Activated CD4-positive, alpha-beta T cell treated with anti-CD3 and anti-CD28 coated beads for 36 hours (primary cell): Measurements from ENCODE around the gene RANBP3. TPM values are rescaled to one million over a fixed set of nuclear protein-coding genes. Genes with fewer than 3 reads are reported as not detected.
A peak's percentile ranks its signal among the peaks of the same experiment; 100 is the strongest.

Experiments
- ATAC-seq: fragments of 200-7000 bp; cut with Tn5 transposase; one replicate; pipeline ENCODE4 v1.10.0; 2021; ENCODE audit warnings: mild to moderate bottlenecking, moderate library complexity
- CTCF ChIA-PET: fragments of 350-600 bp; sonication (Branson Sonifier 250); formaldehyde crosslinking; loops from one replicate; lab custom pipeline; 2021; ENCODE audit warnings: antibody characterized with exemption; lab: Charles Lee
- POLR2A ChIA-PET: fragments of 350-600 bp; sonication (Branson Sonifier 250); formaldehyde crosslinking; loops from one replicate; lab custom pipeline; 2021; ENCODE audit warnings: antibody characterized with exemption, inconsistent platforms; lab: Charles Lee
- DNase-seq: peaks from one replicate; pipeline ENCODE4 v3.0.0-alpha.2; 2020
- H3K27ac Mint-ChIP-seq: one replicate; pipeline ENCODE4 v1.8.0; 2021; ENCODE audit warnings: mixed read lengths
- H3K27me3 Mint-ChIP-seq: one replicate; pipeline ENCODE4 v1.8.0; 2021; ENCODE audit warnings: mixed read lengths
- H3K36me3 Mint-ChIP-seq: one replicate; pipeline ENCODE4 v1.8.0; 2021; ENCODE audit warnings: low read depth, mixed read lengths
- H3K4me1 Mint-ChIP-seq: one replicate; pipeline ENCODE4 v1.8.0; 2021; ENCODE audit warnings: mixed read lengths
- H3K4me3 Mint-ChIP-seq: one replicate; pipeline ENCODE4 v1.8.0; 2021; ENCODE audit warnings: mild to moderate bottlenecking, moderate library complexity, mixed read lengths
- H3K9me3 Mint-ChIP-seq: one replicate; pipeline ENCODE4 v1.8.0; 2021; ENCODE audit warnings: low read depth, mixed read lengths
- intact Hi-C, 2 experiments: fragments of 100-400 bp; cut with DNase I in 1 of 2; cut with micrococcal nuclease in 1 of 2; formaldehyde crosslinking; loops; one replicate each; pipeline versions ENCODE4 v1.14.2 to v1.15.1; 2022 to 2024; cut with DNase I, micrococcal nuclease
- total RNA-seq, 2 experiments: library from RNA; stranded (reverse); gene quantifications; one replicate each; pipeline ENCODE4 v1.2.3, GENCODE V29; 2021

Gene RANBP3
- total RNA-seq, 2 experiments from 2014 or later = 85.5 to 103 TPM

DNA sequence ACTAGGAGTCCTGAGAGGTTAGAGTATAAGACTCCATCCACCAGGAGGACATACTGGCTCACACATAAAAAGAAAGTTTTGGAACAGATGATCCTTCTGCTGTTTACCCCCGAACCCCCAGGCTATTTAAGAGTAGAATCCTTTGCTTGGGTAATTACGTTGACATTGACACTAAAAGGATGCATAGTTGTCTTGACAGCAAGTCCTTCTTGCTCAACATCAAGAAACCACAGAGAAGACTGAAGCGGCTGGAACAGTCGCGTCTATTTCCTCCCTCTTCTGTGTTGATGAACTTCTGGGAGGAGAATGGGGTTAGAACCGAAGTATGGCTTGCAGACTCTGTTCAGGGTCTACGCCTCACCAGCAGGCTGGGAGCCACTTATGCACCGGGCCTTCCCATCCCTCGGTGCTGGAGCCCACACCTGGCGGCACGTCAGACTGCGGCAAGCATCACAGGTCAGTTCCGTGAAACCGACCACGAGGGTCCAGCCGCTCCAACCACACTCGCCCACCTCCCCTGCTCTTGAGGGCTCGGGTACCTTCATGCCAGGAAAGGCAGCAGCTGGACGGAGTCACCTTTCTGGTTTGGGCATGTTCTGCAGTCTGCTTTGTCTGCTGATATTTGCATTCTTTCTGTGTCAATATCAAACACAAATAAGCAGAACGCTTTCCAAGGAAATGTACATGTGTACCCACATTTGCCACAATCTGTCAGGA is 42.4 kb upstream of the RANBP3 start:
- ATAC-seq = no peak
- CTCF ChIA-PET = interaction anchor here (1.5 kb wide), 1 partner anchor 106 kb away, joined by 3 read pairs; no protein-coding TSS in a partner anchor
- intact Hi-C loops = loop anchor here in 1 of 2 experiments (5.0 kb wide), 1 partner anchor 53 kb away; no protein-coding TSS in a partner anchor
- H3K36me3 Mint-ChIP-seq = no peaks in the 10 kb centered on the region
- no peaks in the 10 kb centered on the region for H3K9me3 Mint-ChIP-seq
- H3K4me1 Mint-ChIP-seq = no peaks in the 10 kb centered on the region
- H3K27me3 Mint-ChIP-seq = peaks cover 2% of the 10 kb centered on the region
- no peak overlapping the region for H3K27ac Mint-ChIP-seq
- no peak for DNase-seq
- POLR2A ChIA-PET = no interaction called here
- H3K4me3 Mint-ChIP-seq = no peak overlapping the region

DNA sequence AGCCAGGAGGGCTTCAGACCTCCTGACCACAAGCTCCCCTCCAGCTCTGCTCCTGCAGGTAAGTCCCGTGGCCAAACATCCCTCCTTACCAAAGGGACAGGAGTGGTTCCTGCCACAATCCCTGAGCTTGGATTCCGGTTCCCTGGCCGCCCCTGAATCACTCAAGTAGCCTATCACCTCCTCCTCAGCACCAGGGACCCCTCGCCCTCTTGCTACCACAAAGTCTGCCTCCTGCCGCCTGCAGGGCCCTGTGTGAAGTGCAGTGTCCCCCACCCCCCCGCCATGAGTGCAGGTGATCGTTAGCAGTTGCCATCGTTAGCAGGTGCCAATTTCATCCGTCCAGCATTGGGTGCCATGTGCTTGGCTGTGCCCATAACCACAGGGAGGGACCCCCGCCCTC is 40.8 kb upstream of the RANBP3 start:
- Mint-ChIP-seq H3K36me3 (no peaks in the 10 kb centered on the region), H3K4me3 (no peak overlapping the region), H3K27me3 (peaks cover 2% of the 10 kb centered on the region), H3K9me3 (no peaks in the 10 kb centered on the region), H3K4me1 (no peaks in the 10 kb centered on the region), H3K27ac (no peak overlapping the region)
- ATAC-seq (no peak), DNase-seq (peak; percentile 49)
- CTCF ChIA-PET = interaction anchor here (0.5 to 1.1 kb wide), 4 partner anchors 10 to 215 kb away, joined by 3 to 6 read pairs (median 3); no protein-coding TSS in a partner anchor
- intact Hi-C loops = loop anchor here in 1 of 2 experiments (2.0 kb wide), 1 partner anchor 32 kb away; no protein-coding TSS in a partner anchor
- POLR2A ChIA-PET = no interaction called here

DNA sequence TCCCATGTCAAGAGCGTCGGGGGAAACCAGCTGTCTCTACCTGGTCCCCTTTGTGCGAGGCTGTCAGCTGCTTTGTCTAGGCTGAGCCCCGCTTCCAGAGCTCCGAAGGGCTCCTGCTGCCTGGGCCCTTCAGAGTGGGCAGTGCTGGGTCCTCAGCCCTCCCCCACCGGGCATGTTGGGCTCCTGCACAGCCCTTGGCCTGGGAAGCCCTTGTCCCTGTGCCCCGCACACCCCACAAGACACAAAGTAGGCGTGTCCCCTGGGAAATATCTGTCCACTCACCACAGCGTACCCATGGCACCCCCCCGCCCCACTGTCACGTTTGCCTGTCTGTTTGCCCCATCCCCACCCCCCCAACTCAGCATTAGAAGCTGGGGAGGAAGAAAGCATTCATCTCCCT is 39.6 kb upstream of the RANBP3 start:
- Mint-ChIP-seq H3K36me3 (no peaks in the 10 kb centered on the region), H3K4me1 (no peaks in the 10 kb centered on the region), H3K9me3 (no peaks in the 10 kb centered on the region), H3K4me3 (no peak overlapping the region), H3K27ac (no peak overlapping the region), H3K27me3 (peaks cover 2% of the 10 kb centered on the region)
- ChIA-PET CTCF (interaction anchor here (0.8 kb wide), 1 partner anchor 213 kb away, joined by 3 read pairs; the partner anchor contains the start of gene NRTN), POLR2A (no interaction called here)
- ATAC-seq (no peak), DNase-seq (no peak)
- intact Hi-C loops = no loop called here

DNA sequence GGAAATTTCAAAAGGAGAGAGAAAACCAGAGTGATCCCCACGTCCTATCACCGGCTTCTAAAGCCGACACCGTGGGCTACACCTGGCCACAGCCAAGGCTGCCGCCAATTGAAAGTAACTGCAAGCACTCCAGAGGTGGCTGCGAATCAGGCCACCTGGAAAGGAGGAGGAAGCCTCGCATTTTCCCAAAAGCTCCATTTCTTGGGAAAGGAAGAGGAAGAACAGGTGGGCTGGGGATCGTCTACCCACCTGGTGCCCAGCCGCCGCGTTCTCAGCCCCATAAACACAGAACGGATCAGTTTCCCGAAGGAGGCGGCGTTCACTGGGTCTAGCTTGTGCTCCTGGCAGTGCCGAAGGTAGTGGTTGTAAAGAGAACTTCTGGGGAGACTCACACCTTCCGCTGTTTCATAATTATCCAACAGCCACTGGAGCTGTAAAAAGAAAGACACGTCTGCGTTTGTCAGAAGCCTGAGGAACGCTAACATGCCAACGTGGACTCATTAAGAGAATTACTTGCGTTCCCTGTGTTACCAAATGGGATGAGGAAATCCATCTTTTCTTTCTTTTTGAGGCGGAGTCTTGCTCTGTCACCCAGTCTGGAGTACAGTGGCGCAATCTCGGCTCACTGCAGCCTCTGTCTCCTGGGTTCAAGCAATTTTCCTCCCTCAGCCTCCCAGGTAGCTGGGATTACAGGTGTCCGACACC is 38.1 kb upstream of the RANBP3 start:
- CTCF ChIA-PET = interaction anchor here (0.5 to 0.9 kb wide), 5 partner anchors 14 to 474 kb away, joined by 3 read pairs; no protein-coding TSS in a partner anchor
- H3K4me3 Mint-ChIP-seq = no peak overlapping the region
- ATAC-seq (no peak), DNase-seq (no peak)
- intact Hi-C loops = no loop called here
- POLR2A ChIA-PET = no interaction called here
- H3K27ac Mint-ChIP-seq = no peak overlapping the region
- no peaks in the 10 kb centered on the region for H3K27me3 Mint-ChIP-seq
- H3K4me1 Mint-ChIP-seq = no peaks in the 10 kb centered on the region
- no peaks in the 10 kb centered on the region for H3K36me3 Mint-ChIP-seq
- H3K9me3 Mint-ChIP-seq = no peaks in the 10 kb centered on the region

DNA sequence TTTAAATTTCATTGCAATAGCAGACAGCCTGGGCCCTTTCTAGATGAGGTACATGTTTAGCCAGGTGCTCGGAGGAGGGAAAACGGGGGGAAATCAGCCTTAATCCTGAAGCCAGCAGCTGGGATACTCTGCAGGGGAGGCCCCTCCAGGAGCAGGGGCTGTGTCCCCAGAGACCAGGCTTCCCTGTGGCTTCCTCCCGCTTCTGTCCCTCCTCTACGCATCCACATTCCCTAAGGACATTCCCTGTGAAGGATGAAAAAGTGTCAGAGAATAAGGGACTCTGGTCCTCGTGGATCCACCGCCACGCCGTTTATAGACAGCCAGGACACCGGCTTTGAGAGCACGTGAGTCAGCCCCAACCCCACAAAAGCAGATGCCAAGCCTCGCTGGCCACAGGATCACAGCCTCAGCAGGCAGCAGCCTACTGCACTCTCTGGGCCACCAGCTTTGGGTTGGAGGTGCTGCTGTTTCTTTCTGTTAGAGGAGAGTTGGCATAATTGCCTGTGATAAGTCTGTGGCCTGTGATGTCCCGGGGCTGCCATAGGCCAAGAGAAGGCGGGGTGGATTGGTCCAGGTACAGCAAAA is 36.7 kb upstream of the RANBP3 start:
- POLR2A ChIA-PET = no interaction called here
- no peaks in the 10 kb centered on the region for H3K36me3 Mint-ChIP-seq
- no peak overlapping the region for H3K4me3 Mint-ChIP-seq
- intact Hi-C loops = no loop called here
- H3K27me3 Mint-ChIP-seq = no peaks in the 10 kb centered on the region
- ATAC-seq (no peak), DNase-seq (no peak)
- no peaks in the 10 kb centered on the region for H3K9me3 Mint-ChIP-seq
- no peak overlapping the region for H3K27ac Mint-ChIP-seq
- CTCF ChIA-PET = interaction anchor here (0.9 to 2.0 kb wide), 2 partner anchors 8 to 32 kb away, joined by 3 to 13 read pairs; no protein-coding TSS in a partner anchor
- no peaks in the 10 kb centered on the region for H3K4me1 Mint-ChIP-seq

DNA sequence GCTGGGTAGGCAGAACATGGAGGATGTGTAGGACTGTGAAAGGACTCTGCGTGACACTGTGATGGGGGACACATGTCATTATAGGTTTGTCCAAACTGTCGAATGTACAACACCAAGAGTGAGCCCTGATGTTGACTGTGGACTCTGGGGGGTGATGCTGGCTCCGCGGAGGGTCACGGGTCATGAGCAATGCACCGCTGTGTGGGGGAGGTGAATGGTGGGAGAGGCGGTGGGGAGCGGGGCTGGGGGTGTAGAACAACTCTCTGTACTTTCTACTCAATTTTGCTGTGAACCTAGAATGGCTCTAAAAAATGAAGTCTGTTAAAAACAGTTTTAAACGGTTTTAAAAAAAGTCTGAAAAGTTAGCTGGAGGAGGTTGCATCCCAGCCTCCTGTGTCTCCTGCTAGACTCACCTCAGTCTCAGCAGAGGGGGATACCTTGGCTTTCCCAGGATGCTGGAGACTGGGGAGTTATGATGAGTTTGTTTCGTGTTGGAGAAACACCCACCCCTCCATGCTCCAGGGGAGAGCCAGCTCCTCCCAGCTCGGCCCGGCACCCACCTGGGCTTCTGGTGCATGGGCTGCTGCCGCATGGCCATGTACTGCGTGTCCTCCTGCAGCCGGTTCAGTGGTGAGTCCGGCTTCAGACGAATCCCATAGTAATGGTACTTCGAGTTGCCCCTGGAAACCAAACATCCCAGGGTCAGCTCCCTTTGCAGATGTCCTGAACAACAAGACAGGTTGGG is 34.7 kb upstream of the RANBP3 start:
- Mint-ChIP-seq H3K36me3 (no peaks in the 10 kb centered on the region), H3K4me3 (no peak overlapping the region), H3K27me3 (no peaks in the 10 kb centered on the region), H3K27ac (no peak overlapping the region), H3K4me1 (no peaks in the 10 kb centered on the region), H3K9me3 (no peaks in the 10 kb centered on the region)
- intact Hi-C loops = no loop called here
- DNase-seq (no peak), ATAC-seq (no peak)
- CTCF ChIA-PET = interaction anchor here (0.6 to 2.0 kb wide), 4 partner anchors 10 to 75 kb away, joined by 3 to 13 read pairs (median 4); no protein-coding TSS in a partner anchor
- POLR2A ChIA-PET = interaction anchor here (0.7 kb wide), 1 partner anchor 1168 kb away, joined by 5 read pairs; no protein-coding TSS in a partner anchor

DNA sequence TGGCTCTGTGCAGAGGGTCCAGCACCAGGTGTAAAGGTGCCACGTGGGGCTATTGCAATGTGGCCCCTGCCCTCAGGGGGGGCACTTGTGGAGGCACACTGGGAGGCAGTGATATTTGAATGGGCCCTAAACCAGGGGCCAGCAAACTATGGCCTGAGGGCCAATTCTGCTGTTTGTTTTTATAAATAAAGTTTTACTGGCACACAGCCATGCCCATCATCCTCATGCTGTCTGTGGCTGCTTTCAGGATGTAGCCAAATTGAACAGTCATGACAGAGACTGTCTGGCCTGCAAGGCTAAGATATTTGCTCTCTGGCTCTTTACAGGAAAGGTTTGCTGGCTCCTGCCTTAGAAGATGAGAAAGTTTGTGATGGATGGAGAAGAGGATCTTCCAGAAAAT is 33.9 kb upstream of the RANBP3 start:
- ChIA-PET POLR2A (no interaction called here), CTCF (interaction anchor here (0.6 to 0.8 kb wide), 2 partner anchors 11 to 61 kb away, joined by 3 to 4 read pairs; no protein-coding TSS in a partner anchor)
- no peaks in the 10 kb centered on the region for H3K36me3 Mint-ChIP-seq
- intact Hi-C loops = no loop called here
- H3K4me3 Mint-ChIP-seq = no peak overlapping the region
- DNase-seq (no peak), ATAC-seq (no peak)
- H3K27me3 Mint-ChIP-seq = no peaks in the 10 kb centered on the region
- no peaks in the 10 kb centered on the region for H3K9me3 Mint-ChIP-seq
- no peaks in the 10 kb centered on the region for H3K4me1 Mint-ChIP-seq
- no peak overlapping the region for H3K27ac Mint-ChIP-seq

DNA sequence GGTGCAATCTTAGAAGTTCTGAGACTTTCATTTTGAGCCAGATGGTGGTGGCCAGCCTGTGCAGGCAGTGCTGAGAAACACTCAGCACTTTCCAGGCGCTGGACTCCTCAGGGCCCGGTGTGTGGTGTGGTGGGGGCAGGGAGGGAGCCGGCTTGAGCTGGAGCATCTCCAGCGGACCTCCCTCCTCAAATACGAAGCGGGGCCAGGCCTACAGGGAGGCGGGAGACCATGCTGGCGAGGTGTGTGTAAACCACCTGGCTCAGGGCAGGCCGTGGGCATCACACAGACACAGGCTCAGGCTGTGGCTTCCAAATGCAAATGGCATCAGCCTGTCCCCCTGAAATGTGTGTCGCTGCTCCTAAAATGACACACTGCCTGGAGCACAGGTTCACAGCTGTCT is 33.3 kb upstream of the RANBP3 start:
- Mint-ChIP-seq H3K4me3 (no peak overlapping the region), H3K27me3 (no peaks in the 10 kb centered on the region), H3K27ac (no peak overlapping the region), H3K4me1 (no peaks in the 10 kb centered on the region), H3K36me3 (no peaks in the 10 kb centered on the region), H3K9me3 (no peaks in the 10 kb centered on the region)
- intact Hi-C loops = no loop called here
- POLR2A ChIA-PET = interaction anchor here (0.7 kb wide), 1 partner anchor 85 kb away, joined by 3 read pairs; no protein-coding TSS in a partner anchor
- no peak for ATAC-seq
- no peak for DNase-seq
- CTCF ChIA-PET = no interaction called here

DNA sequence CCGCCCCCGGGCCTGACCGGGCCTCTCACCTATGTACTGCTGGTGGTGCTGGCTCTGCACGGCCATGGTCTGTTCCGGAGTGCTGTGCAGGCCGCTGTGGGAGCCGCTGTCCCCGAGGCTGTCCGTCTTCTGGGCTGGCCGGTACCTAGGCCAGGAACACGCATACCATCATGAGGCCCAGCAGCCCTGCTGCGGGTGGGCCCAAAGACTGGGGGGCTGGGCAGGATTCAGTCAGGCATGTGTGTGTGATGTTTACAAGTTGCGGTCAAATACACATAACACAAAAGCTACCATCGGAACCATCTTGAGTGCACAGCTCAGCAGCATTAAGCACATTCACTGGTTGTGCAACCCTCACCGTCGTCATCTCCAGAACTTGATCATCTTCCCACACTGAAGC is 32.2 kb upstream of the RANBP3 start:
- POLR2A ChIA-PET = no interaction called here
- Mint-ChIP-seq H3K27ac (no peak overlapping the region), H3K27me3 (no peaks in the 10 kb centered on the region), H3K4me1 (no peaks in the 10 kb centered on the region), H3K36me3 (no peaks in the 10 kb centered on the region), H3K9me3 (no peaks in the 10 kb centered on the region), H3K4me3 (no peak overlapping the region)
- CTCF ChIA-PET = interaction anchor here (0.9 kb wide), 1 partner anchor 23 kb away, joined by 3 read pairs; no protein-coding TSS in a partner anchor
- no peak for DNase-seq
- no peak for ATAC-seq
- intact Hi-C loops = no loop called here

DNA sequence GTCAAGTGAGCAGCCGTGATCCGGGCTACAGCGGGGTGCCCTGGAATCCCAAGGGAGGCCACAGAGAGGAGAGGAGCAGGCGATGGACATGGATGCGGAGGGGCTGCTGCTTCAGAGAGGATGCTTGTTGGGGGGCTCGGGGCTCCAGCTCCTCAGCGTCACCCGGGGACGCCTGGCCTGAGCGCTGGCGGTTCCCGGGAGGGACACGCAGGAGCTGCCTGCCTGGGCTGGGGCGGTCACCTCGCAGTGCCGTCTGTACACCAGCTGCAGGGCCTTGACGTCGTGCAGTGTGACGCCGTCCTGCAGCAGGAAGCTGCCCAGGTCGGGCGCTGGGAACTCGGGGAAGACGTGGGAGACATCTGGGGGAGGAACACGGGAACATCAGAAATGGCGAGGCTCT is 29.9 kb upstream of the RANBP3 start:
- H3K36me3 Mint-ChIP-seq = no peaks in the 10 kb centered on the region
- H3K27me3 Mint-ChIP-seq = no peaks in the 10 kb centered on the region
- H3K4me3 Mint-ChIP-seq = no peak overlapping the region
- intact Hi-C loops = no loop called here
- H3K9me3 Mint-ChIP-seq = no peaks in the 10 kb centered on the region
- CTCF ChIA-PET = no interaction called here
- DNase-seq (no peak), ATAC-seq (no peak)
- H3K27ac Mint-ChIP-seq = no peak overlapping the region
- no peaks in the 10 kb centered on the region for H3K4me1 Mint-ChIP-seq
- POLR2A ChIA-PET = no interaction called here

DNA sequence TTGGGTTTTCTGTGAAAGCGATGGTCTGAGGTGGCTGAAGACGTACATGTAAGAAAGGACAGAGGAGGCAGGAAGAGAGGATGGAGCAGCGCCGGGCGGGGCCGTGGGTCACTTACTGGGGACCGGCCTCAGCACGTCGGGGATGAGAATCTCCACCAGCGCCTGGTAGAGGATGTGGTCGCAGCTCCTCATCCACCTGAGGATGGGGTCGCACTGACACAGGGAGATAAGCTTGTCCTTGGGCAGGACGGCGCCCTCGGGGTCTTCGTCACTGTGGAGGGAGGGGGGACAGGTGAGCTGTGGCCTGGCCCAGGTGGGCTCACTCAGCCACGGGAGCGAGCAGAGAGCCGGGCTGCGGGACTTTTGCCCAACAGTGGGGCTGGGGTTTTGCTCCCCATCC is 29.0 kb upstream of the RANBP3 start:
- no peak for DNase-seq
- H3K36me3 Mint-ChIP-seq = no peaks in the 10 kb centered on the region
- CTCF ChIA-PET = interaction anchor here (0.7 to 1.6 kb wide), 2 partner anchors 14 to 269 kb away, joined by 3 read pairs; no protein-coding TSS in a partner anchor

More for the DNA sequence above, 29.0 kb upstream of the RANBP3 start:
- H3K4me3 Mint-ChIP-seq = no peak overlapping the region
- POLR2A ChIA-PET = interaction anchor here (0.6 kb wide), 1 partner anchor 18 kb away, joined by 9 read pairs; no protein-coding TSS in a partner anchor
- H3K27me3 Mint-ChIP-seq = no peaks in the 10 kb centered on the region
- intact Hi-C loops = no loop called here
- H3K27ac Mint-ChIP-seq = no peak overlapping the region
- no peak for ATAC-seq
- no peaks in the 10 kb centered on the region for H3K4me1 Mint-ChIP-seq
- no peaks in the 10 kb centered on the region for H3K9me3 Mint-ChIP-seq
